Astrocyte (in vitro differentiated cells and primary cell): ENCODE results near the gene VSTM2L. TPM values are rescaled to one million over a fixed set of nuclear protein-coding genes. Genes with fewer than 3 reads are reported as not detected.

Experiments used
- DNase-seq: peaks from one replicate; pipeline ENCODE4 v3.0.0-alpha.2; 2010; ENCODE audit warnings: low read depth
- FAIRE-seq: peaks from 2 replicates; lab custom pipeline; 2011; peaks lifted over from hg19 to GRCh38; lab: Jason Lieb, UNC
- H2AFZ ChIP-seq: 2 replicates; pipeline ENCODE4 v1.6.0; 2012; ENCODE audit warnings: low read depth, low read length, inconsistent platforms
- H3K27ac ChIP-seq: 2 replicates; pipeline ENCODE4 v1.5.1; 2011; ENCODE audit warnings: low read depth, low read length, inconsistent platforms
- H3K27me3 ChIP-seq: 2 replicates; pipeline ENCODE4 v1.6.0; 2011; ENCODE audit warnings: low read length, inconsistent platforms; ENCODE audit not compliant: insufficient read depth
- H3K36me3 ChIP-seq: 2 replicates; pipeline ENCODE4 v1.5.1; 2011; ENCODE audit warnings: low read length, inconsistent platforms; ENCODE audit not compliant: insufficient read depth
- H3K4me1 ChIP-seq: 2 replicates; pipeline ENCODE4 v1.5.1; 2011; ENCODE audit warnings: low read length, inconsistent platforms; ENCODE audit not compliant: insufficient read depth
- H3K4me2 ChIP-seq: 2 replicates; pipeline ENCODE4 v1.6.0; 2012; ENCODE audit warnings: low read length, inconsistent platforms
- H3K4me3 ChIP-seq: 2 replicates; pipeline ENCODE4 v1.5.1; 2011; ENCODE audit warnings: low read depth, mild to moderate bottlenecking, low read length, inconsistent platforms; ENCODE audit not compliant: insufficient read depth
- H3K79me2 ChIP-seq: 2 replicates; pipeline ENCODE4 v1.6.0; 2012; ENCODE audit warnings: mild to moderate bottlenecking, low read length, inconsistent platforms; ENCODE audit not compliant: insufficient read depth
- H3K9ac ChIP-seq: 2 replicates; pipeline ENCODE4 v1.6.0; 2012; ENCODE audit warnings: mild to moderate bottlenecking, low read length, inconsistent platforms
- H3K9me3 ChIP-seq: 2 replicates; pipeline ENCODE4 v1.5.1; 2012; ENCODE audit warnings: low read depth, mild to moderate bottlenecking, low read length, inconsistent platforms; ENCODE audit not compliant: insufficient read depth
- H4K20me1 ChIP-seq: 2 replicates; pipeline ENCODE4 v1.6.0; 2012; ENCODE audit warnings: low read length, inconsistent platforms; ENCODE audit not compliant: insufficient read depth
- H3K27ac Mint-ChIP-seq: one replicate; pipeline ENCODE4 v1.8.0; 2021; ENCODE audit warnings: mild to moderate bottlenecking, mixed read lengths; ENCODE audit not compliant: unreplicated experiment
- H3K27me3 Mint-ChIP-seq: one replicate; pipeline ENCODE4 v1.8.0; 2021; ENCODE audit warnings: low read depth, mixed read lengths; ENCODE audit not compliant: unreplicated experiment
- H3K36me3 Mint-ChIP-seq: one replicate; pipeline ENCODE4 v1.8.0; 2021; ENCODE audit warnings: low read depth, mixed read lengths; ENCODE audit not compliant: unreplicated experiment
- H3K4me1 Mint-ChIP-seq: one replicate; pipeline ENCODE4 v1.8.0; 2021; ENCODE audit warnings: low read depth, mixed read lengths; ENCODE audit not compliant: unreplicated experiment
- H3K4me3 Mint-ChIP-seq: one replicate; pipeline ENCODE4 v1.8.0; 2021; ENCODE audit warnings: mild to moderate bottlenecking, moderate library complexity, mixed read lengths; ENCODE audit not compliant: unreplicated experiment
- H3K9me3 Mint-ChIP-seq: one replicate; pipeline ENCODE4 v1.8.0; 2021; ENCODE audit warnings: mild to moderate bottlenecking, mixed read lengths; ENCODE audit not compliant: unreplicated experiment
- EZH2 ChIP-seq: IDR thresholded peaks from 2 replicates; pipeline ENCODE4 v1.6.1; 2012; ENCODE audit warnings: mild to moderate bottlenecking, low read length, inconsistent platforms; ENCODE audit not compliant: insufficient read depth
- total RNA-seq: library from RNA; stranded (reverse); gene quantifications from 2 replicates; pipeline ENCODE4 v1.2.1, GENCODE V29; 2021
- TF ChIP-seq, protein P1 (sequence below): IDR thresholded peaks from 2 replicates; pipeline ENCODE4 v1.5.1; 2011; ENCODE audit warnings: low read depth, mild to moderate bottlenecking, inconsistent platforms, low read length, moderate library complexity; ENCODE audit not compliant: insufficient read depth

Gene VSTM2L
- total RNA-seq, 1 donor from 2014 or later: 18.5 TPM

DNA sequence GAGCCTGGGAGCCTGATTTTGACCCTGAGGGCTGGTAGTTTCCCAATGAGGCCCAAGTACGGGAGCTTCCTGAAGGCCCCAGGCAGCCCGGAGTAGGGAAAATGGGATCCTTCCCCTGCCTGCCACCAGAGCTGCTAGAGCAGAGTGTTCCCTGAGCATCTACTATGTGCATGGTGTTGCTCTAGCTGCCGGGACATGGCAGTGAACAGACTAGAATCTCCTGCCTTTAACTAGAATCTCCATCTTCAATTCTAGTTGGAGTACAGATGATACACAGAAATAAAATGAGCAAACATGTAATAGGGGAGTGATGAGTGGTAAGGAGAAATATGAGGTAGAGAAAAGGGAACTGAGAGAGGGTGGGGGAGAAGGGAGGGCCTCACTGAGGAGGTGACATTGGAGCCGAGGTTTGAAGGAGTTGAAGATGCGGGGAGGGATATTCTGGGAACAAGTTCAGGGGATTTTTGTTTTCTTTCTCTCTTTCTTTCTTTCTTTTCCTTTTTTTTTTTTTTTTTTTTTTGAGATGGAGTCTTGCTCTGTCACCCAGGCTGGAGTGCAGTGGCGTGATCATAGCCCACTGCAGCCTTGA, 18.5 kb downstream of the VSTM2L start:
- Mint-ChIP-seq H3K27me3 (peaks cover 7% of the 10 kb centered on the region), H3K4me1 (no peaks in the 10 kb centered on the region), H3K36me3 (no peaks in the 10 kb centered on the region), H3K27ac (no peak overlapping the region), H3K9me3 (no peaks in the 10 kb centered on the region), H3K4me3 (no peak overlapping the region)
- no peak overlapping the region for H3K4me2 ChIP-seq
- no peaks in the 10 kb centered on the region for H3K9me3 ChIP-seq
- H3K36me3 ChIP-seq: no peaks in the 10 kb centered on the region
- peaks cover 24% of the 10 kb centered on the region for H3K27me3 ChIP-seq
- DNase-seq (no peak), FAIRE-seq (no peak)
- TF ChIP-seq EZH2: no peak
- TF ChIP-seq, protein P1, sequence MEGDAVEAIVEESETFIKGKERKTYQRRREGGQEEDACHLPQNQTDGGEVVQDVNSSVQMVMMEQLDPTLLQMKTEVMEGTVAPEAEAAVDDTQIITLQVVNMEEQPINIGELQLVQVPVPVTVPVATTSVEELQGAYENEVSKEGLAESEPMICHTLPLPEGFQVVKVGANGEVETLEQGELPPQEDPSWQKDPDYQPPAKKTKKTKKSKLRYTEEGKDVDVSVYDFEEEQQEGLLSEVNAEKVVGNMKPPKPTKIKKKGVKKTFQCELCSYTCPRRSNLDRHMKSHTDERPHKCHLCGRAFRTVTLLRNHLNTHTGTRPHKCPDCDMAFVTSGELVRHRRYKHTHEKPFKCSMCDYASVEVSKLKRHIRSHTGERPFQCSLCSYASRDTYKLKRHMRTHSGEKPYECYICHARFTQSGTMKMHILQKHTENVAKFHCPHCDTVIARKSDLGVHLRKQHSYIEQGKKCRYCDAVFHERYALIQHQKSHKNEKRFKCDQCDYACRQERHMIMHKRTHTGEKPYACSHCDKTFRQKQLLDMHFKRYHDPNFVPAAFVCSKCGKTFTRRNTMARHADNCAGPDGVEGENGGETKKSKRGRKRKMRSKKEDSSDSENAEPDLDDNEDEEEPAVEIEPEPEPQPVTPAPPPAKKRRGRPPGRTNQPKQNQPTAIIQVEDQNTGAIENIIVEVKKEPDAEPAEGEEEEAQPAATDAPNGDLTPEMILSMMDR: no peak
- no peak overlapping the region for H3K9ac ChIP-seq
- H2AFZ ChIP-seq: no peak overlapping the region
- H3K4me3 ChIP-seq: no peak overlapping the region
- no peaks in the 10 kb centered on the region for H3K79me2 ChIP-seq
- peaks cover 14% of the 10 kb centered on the region for H4K20me1 ChIP-seq
- no peak overlapping the region for H3K27ac ChIP-seq
- H3K4me1 ChIP-seq: peaks cover 2% of the 10 kb centered on the region

DNA sequence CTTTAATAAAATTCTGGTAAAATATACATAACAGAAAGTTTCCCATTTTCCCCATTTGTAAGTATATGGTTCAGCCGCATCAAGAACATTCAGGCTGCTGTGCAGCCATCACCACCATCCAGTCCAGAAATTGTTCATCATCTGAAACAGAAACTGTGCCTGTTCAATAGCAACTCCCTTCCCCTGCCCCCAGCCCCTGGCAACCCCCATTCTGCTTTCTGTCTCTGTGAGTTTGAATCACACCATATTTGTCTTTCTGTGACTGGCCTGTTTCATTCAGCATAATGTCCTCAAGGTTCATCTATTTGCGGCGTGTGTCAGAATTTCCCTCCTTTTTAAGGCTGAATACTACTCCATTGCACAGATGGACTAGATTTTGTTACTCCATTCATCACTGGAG, 19.1 kb downstream of the VSTM2L start:
- H3K9ac ChIP-seq: no peak overlapping the region
- H3K36me3 Mint-ChIP-seq: no peaks in the 10 kb centered on the region
- H3K4me1 Mint-ChIP-seq: no peaks in the 10 kb centered on the region
- H3K4me1 ChIP-seq: peaks cover 2% of the 10 kb centered on the region
- no peak for DNase-seq
- no peaks in the 10 kb centered on the region for H3K9me3 ChIP-seq
- no peaks in the 10 kb centered on the region for H3K36me3 ChIP-seq
- H3K27ac Mint-ChIP-seq: no peak overlapping the region
- peaks cover 19% of the 10 kb centered on the region for H3K27me3 ChIP-seq
- peaks cover 7% of the 10 kb centered on the region for H3K27me3 Mint-ChIP-seq
- no peak overlapping the region for H2AFZ ChIP-seq
- no peaks in the 10 kb centered on the region for H3K9me3 Mint-ChIP-seq
- TF ChIP-seq, protein P1: no peak
- TF ChIP-seq EZH2: no peak
- H3K4me3 ChIP-seq: no peak overlapping the region
- no peaks in the 10 kb centered on the region for H3K79me2 ChIP-seq
- no peak overlapping the region for H3K4me2 ChIP-seq
- H3K4me3 Mint-ChIP-seq: no peak overlapping the region
- H4K20me1 ChIP-seq: peaks cover 14% of the 10 kb centered on the region
- no peak for FAIRE-seq
- no peak overlapping the region for H3K27ac ChIP-seq

DNA sequence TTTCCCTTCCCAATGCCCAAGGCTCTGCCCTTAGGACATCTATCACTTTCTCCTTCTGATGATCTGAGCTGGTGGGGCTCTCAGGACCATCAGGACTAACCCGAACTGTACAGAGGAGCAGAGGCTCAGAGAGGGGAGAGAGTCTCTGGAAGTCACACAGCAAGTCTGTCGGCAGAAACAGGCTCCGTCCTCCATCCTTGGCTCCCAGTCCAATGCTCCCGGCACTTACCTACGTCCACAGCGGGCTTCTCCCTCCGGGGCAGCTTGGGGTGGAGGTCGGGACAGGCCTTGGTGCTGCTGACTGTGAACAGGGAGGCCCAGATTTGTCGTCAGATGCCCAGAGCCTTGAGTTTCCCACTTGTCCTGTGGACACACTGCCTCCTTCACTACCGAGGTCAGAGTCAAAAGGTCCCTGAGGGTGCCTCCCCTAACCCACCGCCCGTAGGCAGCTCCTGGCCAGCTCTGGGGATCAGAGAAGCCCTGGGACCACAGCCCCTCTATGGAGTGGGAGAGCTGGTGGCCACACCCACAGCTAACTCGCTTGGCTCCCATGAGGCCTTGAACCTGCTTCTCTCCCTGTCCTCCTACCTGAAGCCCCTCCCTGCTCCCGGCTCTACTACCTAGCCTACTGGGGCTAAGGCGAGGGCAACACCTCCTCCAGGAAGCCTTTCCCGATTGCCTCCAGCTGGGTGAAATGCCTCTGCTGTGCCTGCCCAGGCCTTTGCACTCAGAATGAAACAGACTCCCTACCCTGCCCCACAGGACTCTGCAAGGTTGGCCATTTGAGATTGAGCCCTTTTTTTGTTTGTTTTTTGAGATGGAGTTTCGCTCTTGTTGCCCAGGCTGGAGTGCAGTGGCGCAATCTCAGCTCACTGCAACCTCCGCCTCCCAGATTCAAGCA, 22.6 kb downstream of the VSTM2L start:
- FAIRE-seq: no peak
- Histone ChIP-seq H3K36me3 (no peaks in the 10 kb centered on the region), H4K20me1 (peaks cover 16% of the 10 kb centered on the region), H2AFZ (no peak overlapping the region), H3K9me3 (no peaks in the 10 kb centered on the region), H3K27ac (no peak overlapping the region), H3K79me2 (no peaks in the 10 kb centered on the region), H3K27me3 (peaks cover 2% of the 10 kb centered on the region), H3K4me1 (no peaks in the 10 kb centered on the region), H3K4me3 (no peak overlapping the region), H3K4me2 (no peak overlapping the region), H3K9ac (no peak overlapping the region)
- no peaks in the 10 kb centered on the region for H3K9me3 Mint-ChIP-seq
- no peak overlapping the region for H3K27ac Mint-ChIP-seq
- peaks cover 2% of the 10 kb centered on the region for H3K36me3 Mint-ChIP-seq
- H3K4me1 Mint-ChIP-seq: peaks cover 2% of the 10 kb centered on the region
- DNase-seq: no peak
- no peak overlapping the region for H3K4me3 Mint-ChIP-seq
- TF ChIP-seq, protein P1: no peak
- no peak for TF ChIP-seq EZH2
- peaks cover 20% of the 10 kb centered on the region for H3K27me3 Mint-ChIP-seq
